GM12878 (cell line): Measurements from ENCODE around the gene CDH4. TPM values are rescaled to one million over a fixed set of nuclear protein-coding genes. Genes with fewer than 3 reads are reported as not detected.

Experiments used
- ATAC-seq: fragments of 200-7000 bp; cut with Tn5 transposase; 3 replicates; pipeline ENCODE4 v1.9.1; 2020; ENCODE audit warnings: mild to moderate bottlenecking, moderate library complexity
- BruUV-seq: library from RNA; stranded (reverse); fragments of 400-500 nt; replicated peaks from 2 replicates; lab custom pipeline; 2021; lab: Mats Ljungman, UMichigan
- CTCF ChIA-PET: fragments of 300-600 bp; sonication (Branson Sonifier 250); formaldehyde crosslinking; extraction: SDS; loops from one replicate; lab custom pipeline; 2021; ENCODE audit warnings: inconsistent platforms; lab: Yijun Ruan, JAX
- POLR2A ChIA-PET: fragments of 350-600 bp; formaldehyde crosslinking; extraction: SDS; loops from one replicate; lab custom pipeline; 2021; ENCODE audit warnings: inconsistent platforms; lab: Charles Lee
- RAD21 ChIA-PET: fragments of 300-600 bp; sonication (Branson Sonifier 250); formaldehyde crosslinking; loops from one replicate; lab custom pipeline; 2023; ENCODE audit warnings: antibody characterized with exemption; ENCODE audit not compliant: unreplicated experiment; lab: Charles Lee
- SMC1A ChIA-PET: fragments of 300-600 bp; sonication (Branson Sonifier 250); formaldehyde crosslinking; loops from one replicate; lab custom pipeline; 2023; ENCODE audit not compliant: unreplicated experiment, uncharacterized antibody; lab: Charles Lee
- DNase-seq: peaks from one replicate; pipeline ENCODE4 v3.0.0-alpha.2; 2011; ENCODE audit warnings: low read depth, low spot score
- FAIRE-seq: peaks from 3 replicates; lab custom pipeline; 2011; peaks lifted over from hg19 to GRCh38; lab: Jason Lieb, UNC
- H2AFZ ChIP-seq: 2 replicates; pipeline ENCODE4 v1.6.0; 2011; ENCODE audit warnings: low read depth, low read length, control low read depth; ENCODE audit not compliant: control insufficient read depth
- H3K27ac ChIP-seq: 2 replicates; pipeline ENCODE4 v1.5.1; 2011; ENCODE audit warnings: control low read depth; ENCODE audit not compliant: control insufficient read depth, insufficient read depth
- H3K27me3 ChIP-seq, 2 experiments: replicated peaks in 1 of 2; 2 replicates each; pipeline versions ENCODE4 v1.6.0 to v1.6.1; 2011; ENCODE audit warnings: low read length in 1 of 2; ENCODE audit not compliant: control insufficient read depth in 2 of 2, insufficient read depth in 2 of 2
- H3K36me3 ChIP-seq, 2 experiments: 2 replicates each; pipeline ENCODE4 v1.5.1; 2011; ENCODE audit warnings: low read length in 1 of 2; ENCODE audit not compliant: control insufficient read depth in 2 of 2, insufficient read depth in 2 of 2
- H3K4me1 ChIP-seq: 2 replicates; pipeline ENCODE4 v1.6.1; 2011; ENCODE audit warnings: mild to moderate bottlenecking, low read length, moderate library complexity, mixed read lengths; ENCODE audit not compliant: control insufficient read depth, insufficient read depth
- H3K4me2 ChIP-seq: 2 replicates; pipeline ENCODE4 v1.6.0; 2011; ENCODE audit warnings: control low read depth; ENCODE audit not compliant: control insufficient read depth, insufficient read depth
- H3K4me3 ChIP-seq: fragments of 200-600 bp; sonication (generic); 2 replicates; pipeline ENCODE4 v1.5.1; 2016
- H3K79me2 ChIP-seq: 2 replicates; pipeline ENCODE4 v1.6.0; 2011; ENCODE audit warnings: low read length; ENCODE audit not compliant: control insufficient read depth, insufficient read depth
- H3K9ac ChIP-seq: 2 replicates; pipeline ENCODE4 v1.8.0; 2011; ENCODE audit warnings: low read length, control low read depth, mixed read lengths; ENCODE audit not compliant: control insufficient read depth, insufficient read depth
- H3K9me3 ChIP-seq: replicated peaks from 3 replicates; pipeline ENCODE4 v1.5.1; 2011; ENCODE audit warnings: mild to moderate bottlenecking, low read length; ENCODE audit not compliant: control insufficient read depth, insufficient read depth
- H4K20me1 ChIP-seq: 2 replicates; pipeline ENCODE4 v1.6.0; 2011; ENCODE audit not compliant: control insufficient read depth, insufficient read depth
- ASH2L ChIP-seq: fragments of 300-600, 200-600 bp; sonication (generic); IDR thresholded peaks from 2 replicates; pipeline ENCODE4 v1.6.1; 2017; ENCODE audit warnings: low read depth, mild to moderate bottlenecking, borderline replicate concordance
- CBFB ChIP-seq: IDR thresholded peaks from 2 replicates; pipeline ENCODE4 v1.6.1; 2016; ENCODE audit warnings: antibody characterized with exemption, low read depth
- IRF3 ChIP-seq: fragments of 450-650 bp; IDR thresholded peaks from 2 replicates; pipeline ENCODE4 v1.6.1; 2014; ENCODE audit warnings: mild to moderate bottlenecking
- POU2F2 ChIP-seq: IDR thresholded peaks from 3 replicates; pipeline ENCODE4 v1.6.1; 2011; ENCODE audit warnings: low read depth, mild to moderate bottlenecking, low read length, borderline replicate concordance
- REST ChIP-seq: IDR thresholded peaks from 2 replicates; pipeline ENCODE4 v1.6.1; 2012; ENCODE audit warnings: mild to moderate bottlenecking, low read depth, low read length
- USF1 ChIP-seq: IDR thresholded peaks from 2 replicates; pipeline ENCODE4 v1.6.1; 2011; ENCODE audit warnings: borderline replicate concordance, low read depth, mild to moderate bottlenecking, moderate library complexity, mixed read lengths, low read length; ENCODE audit not compliant: insufficient read depth; ENCODE audit errors: extremely low read length
- WGBS: methylation state at CpG from one replicate; pipeline ENCODE4 v1.1.6; 2016; ENCODE audit warnings: low lambda C conversion rate; ENCODE audit not compliant: insufficient replicate concordance, insufficient coverage; ENCODE audit errors: missing lambda C conversion rate; 5-methylcytosine and 5-hydroxymethylcytosine counted together
- in situ Hi-C: fragments of 300-500 bp; cut with MboI; formaldehyde crosslinking; loops from 9 replicates; pipeline ENCODE4 v1.14.3; 2018; ENCODE audit warnings: mixed read lengths
- intact Hi-C: fragments of 100-400 bp; cut with micrococcal nuclease; formaldehyde crosslinking; loops from one replicate; pipeline ENCODE4 v1.14.2; 2022; ENCODE audit not compliant: unreplicated experiment
- polyA plus RNA-seq, 11 experiments: library from polyadenylated mRNA; depleted of rRNA in 4 of 11; unstranded in 6 of 11; stranded (reverse) in 5 of 11; fragments of >200 nt; fragmentation: Nextera tagmentation in 4 of 11; fragmentation: Illumina TruSeq in 1 of 11; extraction: Ambion mirVana in 4 of 11; extraction: Trizol in 1 of 11; gene quantifications; 1 replicate in 1 of 11; 2 replicates in 10 of 11; pipeline versions ENCODE4 v1.2.1 to v1.2.3, GENCODE V29; 2011 to 2016; ENCODE audit warnings: inconsistent platforms in 2 of 11, missing spikeins in 2 of 11, low read depth in 1 of 11
- total RNA-seq, 4 experiments: library from RNA; depleted of rRNA in 3 of 4; stranded (reverse); fragments of >200 nt in 3 of 4; fragmentation: Illumina TruSeq in 1 of 4; extraction: Trizol in 1 of 4; gene quantifications; 2 replicates each; pipeline versions ENCODE4 v1.2.1 to v1.2.3, GENCODE V29; 2013 to 2021

CDH4 gene
- total and polyA plus RNA-seq, 10 of the 15 experiments (the other 5 are each of a cell fraction or from before 2014, with no cell fraction given), result not detected

- TF ChIP-seq ASH2L, result no peak
- no peak for TF ChIP-seq REST
Observed at GRCh38 chr20:61569825-61570224, 317.8 kb downstream of the CDH4 start (continued).

- H3K9me3 ChIP-seq, result no peaks in the 10 kb centered on the region; the same call in 2 of the 3 replicates
- H4K20me1 ChIP-seq, result no peaks in the 10 kb centered on the region
- in situ Hi-C loops, result no loop called here
- ChIA-PET RAD21 (no interaction called here), SMC1A (no interaction called here)
- H3K4me3 ChIP-seq, result no peak overlapping the region
- no peaks in the 10 kb centered on the region for H3K4me1 ChIP-seq
- no peaks in the 10 kb centered on the region for H3K27me3 ChIP-seq
- no peak for ATAC-seq
- H3K36me3 ChIP-seq, result no peaks in the 10 kb centered on the region
- no TSS peak for BruUV-seq
- WGBS, result 31% methylated on average over 14 of the region's 14 CpGs
- H3K79me2 ChIP-seq, result no peaks in the 10 kb centered on the region
- TF ChIP-seq POU2F2 (no peak), USF1 (no peak), ASH2L (no peak), IRF3 (no peak), CBFB (no peak)
- TF ChIP-seq, all 136 proteins: peak for 0
- intact Hi-C loops, result no loop called here
- Histone ChIP-seq H3K9ac (no peak overlapping the region), H2AFZ (no peak overlapping the region), H3K4me2 (no peak overlapping the region), H3K27ac (no peak overlapping the region)
- CTCF ChIA-PET, result no interaction called here
- FAIRE-seq (no peak), DNase-seq (no peak)
- POLR2A ChIA-PET, result no interaction called here
Observed at GRCh38 chr20:61570646-61571195, 318.7 kb downstream of the CDH4 start.
